Right lobe of liver (tissue), 4 donors: Measurements from ENCODE around the gene C5.

Source experiments
- CTCF ChIP-seq, 4 donors: fragments of 200-600 bp in 3 of 4; fragments of 450-650 bp in 1 of 4; IDR thresholded peaks; one replicate each; pipeline versions ENCODE4 v1.5.1 to v1.8.0; 2016 to 2022; ENCODE audit warnings: antibody characterized with exemption in 4 of 4, mild to moderate bottlenecking in 2 of 4
- POLR2A ChIP-seq: fragments of 450-650 bp; IDR thresholded peaks from one replicate; pipeline ENCODE4 v1.6.1; 2017; ENCODE audit warnings: antibody characterized with exemption, mild to moderate bottlenecking
- donor health status: DM: no; HTN: no; CAD: no.
- donor health status: DM: no; HTN: no; CAD: no.
- donor health status: DM: no; HTN: yes; CAD: no.

GRCh38 chr9:121029469-121029868, 20.6 kb downstream of the C5 start:
- TF ChIP-seq POLR2A (no peak), CTCF (IDR thresholded peaks at IDR 0.05) (no peak)
